HFFc6 (cell line): Measurements from ENCODE around the gene PDF. TPM values are rescaled to one million over a fixed set of nuclear protein-coding genes. Genes with fewer than 3 reads are reported as not detected.
"Not testable (repeated sequence)": the region's sequence is repeated elsewhere in the genome, so short reads cannot be mapped to it uniquely, and the experiment has no call there.

ENCODE experiments used
- DNase-seq: peaks from one replicate; pipeline ENCODE4 v3.0.0-alpha.2; 2018
- H3K27ac Mint-ChIP-seq: 2 replicates; pipeline ENCODE4 v1.8.0; 2020; ENCODE audit warnings: mild to moderate bottlenecking, mixed read lengths
- H3K27me3 Mint-ChIP-seq: 2 replicates; pipeline ENCODE4 v1.8.0; 2021; ENCODE audit warnings: mild to moderate bottlenecking, moderate library complexity, mixed read lengths; ENCODE audit not compliant: insufficient read depth
- H3K36me3 Mint-ChIP-seq: 2 replicates; pipeline ENCODE4 v1.8.0; 2021; ENCODE audit warnings: low read depth, mixed read lengths
- H3K4me1 Mint-ChIP-seq: 2 replicates; pipeline ENCODE4 v1.8.0; 2020; ENCODE audit warnings: low read depth, mixed read lengths
- H3K4me3 Mint-ChIP-seq: 2 replicates; pipeline ENCODE4 v1.8.0; 2020; ENCODE audit warnings: mild to moderate bottlenecking, moderate library complexity, mixed read lengths
- H3K9me3 Mint-ChIP-seq: 2 replicates; pipeline ENCODE4 v1.8.0; 2020; ENCODE audit warnings: mild to moderate bottlenecking, mixed read lengths
- total RNA-seq, 6 experiments: library from RNA; stranded (reverse); fragmentation: NEBNext Ultra II Directional; extraction: Animal tissue kit (Norgen Biotek cat#: 25700); gene quantifications; 2 replicates in 1 of 6; 3 replicates in 5 of 6; pipeline ENCODE4 v1.2.3, GENCODE V29; 2021
- TF ChIP-seq, protein P1 (sequence below): fragments of 200-600 bp; sonication (generic); IDR thresholded peaks from 2 replicates; pipeline ENCODE4 v1.5.0; 2021; ENCODE audit warnings: antibody characterized with exemption, mild to moderate bottlenecking

Gene PDF
- total RNA-seq, 6 experiments from 2014 or later, result 14.5 to 21.1 (median 16.5) TPM

GRCh38 chr16:69298261-69298660, 32.1 kb downstream of the PDF start:
- Mint-ChIP-seq H3K36me3 (peaks cover 8% of the 10 kb centered on the region; the same call in 1 of the 2 replicates), H3K9me3 (no peaks in the 10 kb centered on the region), H3K27me3 (peaks cover 3% of the 10 kb centered on the region; the same call in 1 of the 2 replicates), H3K27ac (no peak overlapping the region), H3K4me3 (no peak overlapping the region), H3K4me1 (peaks cover 10% of the 10 kb centered on the region)
- TF ChIP-seq, protein P1, sequence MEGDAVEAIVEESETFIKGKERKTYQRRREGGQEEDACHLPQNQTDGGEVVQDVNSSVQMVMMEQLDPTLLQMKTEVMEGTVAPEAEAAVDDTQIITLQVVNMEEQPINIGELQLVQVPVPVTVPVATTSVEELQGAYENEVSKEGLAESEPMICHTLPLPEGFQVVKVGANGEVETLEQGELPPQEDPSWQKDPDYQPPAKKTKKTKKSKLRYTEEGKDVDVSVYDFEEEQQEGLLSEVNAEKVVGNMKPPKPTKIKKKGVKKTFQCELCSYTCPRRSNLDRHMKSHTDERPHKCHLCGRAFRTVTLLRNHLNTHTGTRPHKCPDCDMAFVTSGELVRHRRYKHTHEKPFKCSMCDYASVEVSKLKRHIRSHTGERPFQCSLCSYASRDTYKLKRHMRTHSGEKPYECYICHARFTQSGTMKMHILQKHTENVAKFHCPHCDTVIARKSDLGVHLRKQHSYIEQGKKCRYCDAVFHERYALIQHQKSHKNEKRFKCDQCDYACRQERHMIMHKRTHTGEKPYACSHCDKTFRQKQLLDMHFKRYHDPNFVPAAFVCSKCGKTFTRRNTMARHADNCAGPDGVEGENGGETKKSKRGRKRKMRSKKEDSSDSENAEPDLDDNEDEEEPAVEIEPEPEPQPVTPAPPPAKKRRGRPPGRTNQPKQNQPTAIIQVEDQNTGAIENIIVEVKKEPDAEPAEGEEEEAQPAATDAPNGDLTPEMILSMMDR, result no peak
- no peak for DNase-seq

DNA sequence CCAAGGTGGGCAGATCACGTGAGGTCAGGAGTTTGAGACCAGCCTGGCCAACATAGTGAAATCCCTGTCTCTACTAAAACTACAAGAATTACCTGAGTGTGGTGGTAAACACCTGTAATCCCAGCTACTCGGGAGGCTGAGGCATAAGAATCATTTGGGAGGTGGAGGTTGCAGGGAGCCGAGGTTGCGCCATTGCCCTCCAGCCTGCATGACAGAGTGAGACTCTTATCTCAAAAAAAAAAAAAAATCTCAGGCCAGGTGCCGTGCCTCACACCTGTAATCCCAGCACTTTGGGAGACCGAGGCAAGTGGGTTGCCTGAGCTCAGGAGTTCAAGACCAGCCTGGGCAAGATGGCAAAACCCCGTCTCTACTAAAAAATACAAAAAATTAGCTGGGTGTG, 33.6 kb downstream of the PDF start:
- peaks cover 12% of the 10 kb centered on the region for H3K4me1 Mint-ChIP-seq
- not testable (repeated sequence) for H3K4me3 Mint-ChIP-seq

DNA sequence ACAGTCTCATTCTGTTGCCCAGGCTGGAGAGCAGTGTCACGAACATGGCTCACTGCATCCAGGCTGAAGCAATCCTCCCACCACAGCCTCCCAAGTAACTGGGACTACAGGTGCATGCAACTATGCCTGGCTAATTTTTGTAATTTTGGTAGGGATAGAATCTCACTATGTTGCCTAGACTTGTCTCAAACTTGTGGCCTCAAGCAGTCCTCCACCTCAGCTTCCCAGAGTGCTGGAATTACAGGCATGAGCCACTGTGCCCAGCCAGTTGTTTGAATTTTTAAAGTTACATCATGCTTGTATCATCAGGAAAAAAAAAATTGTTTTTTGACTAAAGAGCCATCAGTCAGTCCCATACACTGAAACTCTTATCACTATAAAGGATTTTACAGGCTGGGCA, 36.3 kb downstream of the PDF start:
- Mint-ChIP-seq H3K4me1 (peaks cover 12% of the 10 kb centered on the region), H3K27ac (peak overlapping the region; percentile 24), H3K36me3 (no peaks in the 10 kb centered on the region), H3K9me3 (no peaks in the 10 kb centered on the region), H3K4me3 (no peak overlapping the region), H3K27me3 (peaks cover 3% of the 10 kb centered on the region)
- no peak for DNase-seq
- TF ChIP-seq, protein P1, result no peak

More for the DNA sequence above, 33.6 kb downstream of the PDF start:
- not testable (repeated sequence) for H3K27me3 Mint-ChIP-seq, H3K9me3 Mint-ChIP-seq, H3K36me3 Mint-ChIP-seq, H3K27ac Mint-ChIP-seq, DNase-seq

DNA sequence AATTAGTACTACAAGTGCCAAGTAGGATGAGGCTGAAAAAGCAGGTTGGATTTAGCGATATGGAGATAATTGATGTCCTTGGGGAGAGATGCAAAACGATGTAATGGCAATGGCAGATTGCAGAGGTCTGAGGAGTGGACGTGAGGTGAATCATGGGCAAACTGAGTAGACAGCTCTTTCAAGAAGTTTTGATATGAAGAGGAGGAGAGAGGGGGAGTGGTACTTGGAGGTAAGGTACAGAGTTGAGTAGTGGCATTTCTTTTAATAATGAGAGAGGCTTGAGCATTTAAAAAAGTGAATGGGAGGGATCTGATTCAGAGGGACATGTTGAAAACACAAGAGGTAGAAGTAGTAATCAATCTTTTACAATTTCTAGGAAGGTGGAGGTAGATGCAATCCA, 37.0 kb downstream of the PDF start:
- Mint-ChIP-seq H3K9me3 (no peaks in the 10 kb centered on the region), H3K27me3 (peaks cover 3% of the 10 kb centered on the region), H3K36me3 (no peaks in the 10 kb centered on the region), H3K4me1 (peaks cover 12% of the 10 kb centered on the region), H3K4me3 (no peak overlapping the region), H3K27ac (no peak overlapping the region)
- TF ChIP-seq, protein P1, result no peak
- DNase-seq, result no peak

DNA sequence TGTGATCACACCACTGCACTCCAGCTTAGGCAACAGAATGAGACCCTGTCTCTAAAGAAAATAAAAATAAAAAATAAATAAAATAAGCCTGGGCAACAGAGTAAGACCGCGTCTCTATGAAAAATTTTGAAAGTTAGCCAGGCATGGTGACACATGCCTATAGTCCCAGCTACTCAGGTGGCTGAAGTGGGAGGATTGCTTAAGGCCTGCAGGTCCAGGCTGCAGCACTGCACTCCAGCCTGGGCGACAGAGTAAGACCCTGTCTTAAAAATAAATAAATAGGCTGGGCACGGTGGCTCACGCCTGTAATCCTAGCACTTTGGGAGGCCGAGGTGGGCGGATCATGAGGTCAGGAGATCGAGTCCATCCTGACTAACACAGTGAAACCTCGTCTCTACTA, 38.7 kb downstream of the PDF start:
- H3K4me3 Mint-ChIP-seq, H3K27me3 Mint-ChIP-seq, H3K36me3 Mint-ChIP-seq, H3K9me3 Mint-ChIP-seq, DNase-seq, H3K27ac Mint-ChIP-seq: not testable (repeated sequence)
- peaks cover 19% of the 10 kb centered on the region for H3K4me1 Mint-ChIP-seq

GRCh38 chr16:69286941-69287713, 43.3 kb downstream of the PDF start:
- Mint-ChIP-seq H3K9me3 (no peaks in the 10 kb centered on the region), H3K4me1 (peaks cover 23% of the 10 kb centered on the region)

More at GRCh38 chr16:69286941-69287713, 43.3 kb downstream of the PDF start:
- H3K36me3 Mint-ChIP-seq, result no peaks in the 10 kb centered on the region
- TF ChIP-seq, protein P1, result peak; percentile 91
- peak overlapping the region; percentile 18; the same call in 1 of the 2 replicates for H3K27ac Mint-ChIP-seq
- H3K27me3 Mint-ChIP-seq, result no peaks in the 10 kb centered on the region; the same call in 1 of the 2 replicates
- peak; percentile 61 for DNase-seq
- H3K4me3 Mint-ChIP-seq, result no peak overlapping the region
